GM21390 (cell line): ENCODE data around the gene CCDC85C.

Source experiments
- ATAC-seq: cut with Tn5 transposase; IDR thresholded peaks from one replicate; pipeline ENCODE4 v1.9.1; 2021; ENCODE audit not compliant: unreplicated experiment

The CCDC85C gene

DNA sequence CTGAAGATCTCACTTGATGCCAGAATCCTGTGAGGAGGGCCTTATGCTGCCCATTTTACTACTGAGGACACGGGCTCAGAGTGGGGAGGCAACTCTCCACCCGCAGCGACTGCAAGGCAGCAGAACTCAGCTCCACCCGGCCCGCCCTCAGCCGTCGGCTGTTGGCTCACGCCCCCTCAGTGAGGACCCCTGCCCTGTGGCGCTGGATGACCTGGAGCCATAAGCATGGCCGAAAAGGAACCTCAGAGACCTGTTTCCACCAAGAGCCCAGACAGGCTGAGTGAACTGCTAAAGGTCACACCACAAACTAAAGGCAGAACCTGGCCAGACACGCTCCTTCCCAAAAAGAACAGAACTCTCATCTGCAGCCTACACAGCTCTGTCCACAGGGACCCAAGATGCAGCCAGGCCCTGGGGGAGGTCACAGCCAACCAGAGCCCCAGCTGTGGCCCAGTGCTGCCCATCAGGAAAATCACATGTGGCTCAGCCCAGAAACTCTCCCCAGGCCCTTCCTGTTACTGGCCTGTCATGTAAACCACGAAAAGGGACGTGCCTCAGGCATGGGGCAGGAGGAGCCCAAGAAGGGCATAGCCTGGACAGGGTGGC lies 90.0 kb downstream of the CCDC85C start:
- ATAC-seq, result no peak

GRCh38 chr14:99513183-99513694 lies 90.8 kb downstream of the CCDC85C start:
- no peak for ATAC-seq

GRCh38 chr14:99512571-99513182 lies 91.3 kb downstream of the CCDC85C start:
- ATAC-seq, result no peak

DNA sequence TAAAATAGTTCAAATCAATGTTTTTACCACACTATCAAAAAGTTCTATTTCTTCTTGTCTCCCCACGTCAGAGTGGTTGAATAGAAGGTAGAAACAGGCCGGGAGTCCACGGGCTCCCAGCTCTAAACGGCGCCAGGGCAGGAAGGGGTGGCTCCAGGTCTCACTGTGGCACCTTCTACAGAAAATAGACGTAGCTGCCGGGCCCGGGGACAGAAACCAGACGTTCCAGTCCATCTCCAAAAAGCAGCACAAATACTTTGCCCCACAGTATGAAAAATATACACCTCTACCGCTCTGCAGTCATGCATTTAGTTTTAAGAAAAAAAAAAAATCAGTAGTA lies 91.9 kb downstream of the CCDC85C start:
- no peak for ATAC-seq

DNA sequence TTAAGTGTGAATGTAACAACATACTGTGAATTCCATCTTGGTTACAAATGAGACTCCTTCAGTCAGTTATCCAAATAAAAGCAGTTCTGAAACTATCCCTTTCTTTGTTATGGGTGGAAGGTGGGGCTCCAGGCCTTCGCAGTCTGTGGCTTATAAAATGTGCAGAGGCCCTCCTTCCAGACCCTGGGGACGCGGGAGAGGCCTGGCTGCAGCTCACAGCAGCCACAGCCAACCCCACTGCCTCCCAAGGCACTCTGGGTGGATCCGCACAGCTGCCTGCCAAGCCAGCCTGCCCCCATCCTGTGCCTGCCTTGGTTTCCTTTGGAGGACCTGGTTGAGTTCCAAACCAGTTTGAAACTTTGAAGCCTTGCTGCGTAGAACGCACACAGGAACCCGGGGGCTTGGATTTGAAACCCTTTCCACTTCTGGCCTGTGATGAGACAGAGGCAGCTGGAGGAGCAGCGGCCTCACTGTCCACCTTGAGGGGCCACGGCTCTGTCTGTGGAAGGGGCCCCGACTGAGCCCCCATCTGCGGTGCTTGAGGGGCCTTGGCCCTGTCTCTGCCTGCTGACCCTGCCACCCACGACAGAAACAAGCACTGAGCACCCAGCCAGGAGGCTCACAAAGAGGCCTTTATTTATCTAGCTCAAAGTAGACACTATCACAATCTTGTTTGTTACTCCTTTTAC lies 92.4 kb downstream of the CCDC85C start:
- ATAC-seq, result no peak

- no peak for ATAC-seq
These were observed 93.4 kb downstream of the CCDC85C start for GRCh38 chr14:99510556-99511139.

DNA sequence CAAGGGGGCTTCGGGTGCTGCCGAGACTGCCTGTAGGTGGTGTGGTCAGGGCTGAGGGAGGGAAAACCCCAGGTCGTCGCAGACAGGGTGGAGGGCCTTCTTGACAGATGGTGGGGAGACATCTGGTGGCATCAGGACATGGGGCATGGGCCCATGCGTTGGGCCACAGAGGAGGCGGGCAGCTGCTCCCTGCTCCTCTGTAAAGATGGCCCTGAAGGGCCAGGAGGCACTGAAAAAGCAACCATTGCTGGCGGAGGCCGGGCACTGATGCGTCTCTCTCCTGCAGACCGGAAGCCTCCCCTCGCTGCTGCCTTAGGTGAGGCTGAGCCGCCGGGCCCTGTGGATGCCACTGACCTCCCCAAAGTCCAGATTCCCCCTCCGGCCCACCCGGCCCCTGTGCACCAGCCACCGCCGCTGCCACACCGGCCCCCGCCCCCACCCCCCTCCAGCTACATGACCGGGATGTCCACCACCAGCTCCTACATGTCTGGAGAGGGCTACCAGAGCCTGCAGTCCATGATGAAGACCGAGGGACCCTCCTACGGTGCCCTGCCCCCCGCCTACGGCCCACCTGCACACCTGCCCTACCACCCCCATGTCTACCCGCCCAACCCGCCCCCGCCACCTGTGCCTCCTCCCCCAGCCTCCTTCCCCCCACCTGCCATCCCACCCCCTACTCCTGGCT lies 94.0 kb downstream of the CCDC85C start:
- no peak for ATAC-seq

GRCh38 chr14:99508896-99509629 lies 94.9 kb downstream of the CCDC85C start:
- no peak for ATAC-seq

DNA sequence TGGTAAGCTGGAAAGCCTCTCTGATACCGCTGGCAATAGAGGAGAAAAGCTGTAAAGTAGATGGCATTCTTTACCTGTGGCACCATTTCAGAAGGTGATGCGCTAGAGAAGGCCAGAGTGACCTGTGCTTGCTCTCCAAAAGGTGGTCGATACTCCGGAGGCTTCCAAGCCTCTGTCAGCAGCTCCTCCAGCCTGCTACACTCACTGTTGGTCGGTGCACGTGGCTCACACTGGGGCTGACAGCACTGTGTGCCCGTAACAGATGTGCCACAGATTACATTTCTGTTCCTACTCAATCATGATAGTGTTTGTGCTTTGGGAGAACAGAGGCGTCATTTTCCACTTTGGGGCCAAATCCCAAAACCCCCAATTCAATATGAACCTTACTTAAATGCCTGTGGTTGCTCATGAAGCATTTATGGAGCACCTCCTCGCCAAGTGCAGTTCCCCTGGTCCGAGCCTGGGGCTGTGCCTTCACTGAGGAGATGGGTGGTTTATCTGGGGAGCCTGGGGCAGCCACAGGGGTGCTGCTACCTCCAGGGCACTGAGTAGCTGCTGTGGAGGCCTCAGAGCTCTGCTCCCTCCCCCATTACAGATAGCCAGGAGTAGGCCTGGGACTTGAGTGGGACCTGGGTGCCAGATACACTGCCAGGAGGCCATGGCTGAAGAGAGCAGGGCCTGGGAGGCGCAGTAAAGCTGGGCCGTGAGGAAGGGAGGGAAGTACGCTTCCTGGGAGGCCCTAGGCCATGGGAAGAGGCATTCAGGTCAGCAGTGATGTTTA lies 96.0 kb downstream of the CCDC85C start:
- no peak for ATAC-seq

- ATAC-seq, result no peak
These were observed 97.7 kb downstream of the CCDC85C start for GRCh38 chr14:99506276-99506675.

- no peak for ATAC-seq
These were observed 98.9 kb downstream of the CCDC85C start for GRCh38 chr14:99505089-99505488.

- ATAC-seq, result no peak
These were observed 100.1 kb downstream of the CCDC85C start for GRCh38 chr14:99503848-99504453.

- no peak for ATAC-seq
These were observed 101.0 kb downstream of the CCDC85C start for GRCh38 chr14:99502989-99503421.

- ATAC-seq, result no peak
These were observed 106.1 kb downstream of the CCDC85C start for GRCh38 chr14:99497894-99498293.

DNA sequence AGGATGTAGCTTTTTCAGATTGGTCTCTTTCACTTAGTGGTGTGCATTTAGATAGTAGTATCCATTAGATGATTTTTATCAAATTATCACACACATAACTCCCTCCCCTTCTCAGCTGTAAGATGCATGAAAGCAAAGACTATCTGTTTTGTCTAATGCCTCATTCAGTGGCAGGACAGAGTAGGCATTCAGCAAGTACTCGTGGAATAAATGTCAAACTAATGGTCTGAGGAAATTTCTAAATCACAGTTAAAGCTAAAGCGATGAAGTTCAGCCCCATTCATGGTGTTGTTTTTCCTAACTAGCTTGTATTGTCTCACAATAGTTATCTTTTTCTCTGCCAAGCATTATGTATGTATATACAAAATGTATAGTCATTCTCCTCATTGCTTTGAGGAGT lies 106.7 kb downstream of the CCDC85C start:
- ATAC-seq, result no peak

GRCh38 chr14:99484106-99484505 lies 119.9 kb downstream of the CCDC85C start:
- ATAC-seq, result no peak

DNA sequence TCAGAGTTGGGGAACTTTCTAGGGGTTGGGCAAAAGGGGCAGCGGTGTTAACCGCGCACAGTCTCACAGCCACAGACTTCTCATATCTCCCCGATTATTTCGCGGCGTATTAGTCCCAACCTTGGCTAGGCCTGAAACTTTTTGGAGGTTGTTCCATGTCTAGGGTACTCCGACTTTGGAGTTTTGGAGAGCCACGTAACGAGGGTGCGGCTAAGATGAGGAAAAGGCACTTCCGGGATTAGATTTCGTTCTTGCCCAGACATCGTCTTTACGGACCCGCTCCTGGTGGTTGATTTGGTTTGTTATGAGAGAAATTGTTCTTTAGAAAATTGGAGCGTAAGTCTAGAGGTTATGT lies 122.3 kb downstream of the CCDC85C start:
- no peak for ATAC-seq

DNA sequence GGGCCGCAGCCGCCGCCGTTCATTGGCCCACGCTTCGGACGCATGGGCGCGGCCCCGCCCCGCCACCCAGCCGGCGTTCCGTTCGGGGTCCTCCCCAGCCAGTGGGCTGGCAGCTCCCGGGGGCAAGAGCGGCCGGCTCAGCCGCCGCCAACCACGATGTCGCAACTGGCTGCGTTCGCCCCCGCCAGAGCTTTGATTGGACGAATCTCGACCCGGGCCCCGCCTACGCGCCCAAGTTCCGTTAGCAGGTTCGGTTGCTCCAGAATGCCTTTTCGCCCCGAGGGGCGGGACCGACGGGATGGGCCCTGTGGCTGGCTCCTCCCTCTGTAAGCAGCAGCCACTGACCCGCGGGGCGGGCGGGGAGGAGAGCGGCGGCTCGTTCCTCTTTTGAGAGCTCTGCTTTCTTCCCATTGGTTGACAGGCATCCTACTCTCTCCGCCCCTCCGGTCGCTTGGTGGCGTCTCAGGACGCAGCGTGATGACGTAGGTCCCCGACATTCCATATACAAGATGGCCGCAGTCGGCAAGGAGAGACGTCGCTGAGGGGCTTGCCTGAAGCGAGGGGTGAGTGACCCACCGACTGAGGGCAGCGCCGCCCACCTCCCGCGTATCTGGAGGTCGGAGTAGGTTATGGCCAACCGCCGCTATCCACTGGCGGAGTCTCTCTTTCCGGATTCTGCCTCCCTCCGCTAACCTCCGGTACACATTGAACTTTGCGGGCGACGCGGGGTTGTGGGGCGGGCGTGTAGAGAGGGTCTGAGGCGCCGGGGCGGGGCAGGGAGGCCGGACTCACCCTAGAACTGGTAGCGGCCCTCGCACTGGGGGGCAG lies 122.9 kb downstream of the CCDC85C start, which contains the start of gene CCNK:
Gene CCNK (plus strand): TSS at position 493 of the 828 bp plus-strand sequence. CDS start 11,269 bp downstream, outside the sequence.
- ATAC-seq, result peak; percentile 85
